ENCODE measurements around the gene CHST8.

Gene CHST8

GRCh38 chr19:33718651-33719254, 97.0 kb downstream of the CHST8 start:
- Mint-ChIP-seq H3K9me3 (peaks cover 3 to 7% of the 10 kb centered on the region in 2 donors), H3K36me3 (ENCODE audit: insufficient read depth) (no peaks in the 10 kb centered on the region), H3K4me3 (no peak overlapping the region), H3K27me3 (peaks cover 42 to 72% of the 10 kb centered on the region in 2 donors), H3K4me1 (ENCODE audit: low read depth in 2 of 2) (no peaks in the 10 kb centered on the region), H3K27ac (no peak overlapping the region)
- ATAC-seq (replicated peaks) (no peak), DNase-seq (no peak)

GRCh38 chr19:33719366-33720154, 97.8 kb downstream of the CHST8 start:
- Mint-ChIP-seq H3K36me3 (ENCODE audit: insufficient read depth) (no peaks in the 10 kb centered on the region), H3K9me3 (peaks cover 3 to 7% of the 10 kb centered on the region in 2 donors), H3K27ac (no peak overlapping the region), H3K4me1 (ENCODE audit: low read depth in 2 of 2) (no peaks in the 10 kb centered on the region), H3K27me3 (peaks cover 42 to 69% of the 10 kb centered on the region in 2 donors), H3K4me3 (no peak overlapping the region)
- DNase-seq: no peak
- no peak for ATAC-seq (replicated peaks)

- no peak for ATAC-seq (replicated peaks)
- H3K27me3 Mint-ChIP-seq: peaks cover 42 to 67% of the 10 kb centered on the region in 2 donors
These were observed 98.4 kb downstream of the CHST8 start for GRCh38 chr19:33720155-33720493.

GRCh38 chr19:33720691-33721682, 99.2 kb downstream of the CHST8 start:
- ATAC-seq (replicated peaks) (no peak), DNase-seq (no peak)
- Mint-ChIP-seq H3K36me3 (ENCODE audit: insufficient read depth) (no peaks in the 10 kb centered on the region), H3K9me3 (peaks cover 0 to 3% of the 10 kb centered on the region in 2 donors), H3K4me3 (no peak overlapping the region), H3K27me3 (peaks cover 40 to 71% of the 10 kb centered on the region in 2 donors), H3K4me1 (ENCODE audit: low read depth in 2 of 2) (no peaks in the 10 kb centered on the region), H3K27ac (no peak overlapping the region)

More at GRCh38 chr19:33720155-33720493, 98.4 kb downstream of the CHST8 start:
- no peak overlapping the region for H3K27ac Mint-ChIP-seq
- no peaks in the 10 kb centered on the region for H3K4me1 Mint-ChIP-seq (ENCODE audit: low read depth in 2 of 2)
- no peak overlapping the region for H3K4me3 Mint-ChIP-seq
- DNase-seq: no peak
- peaks cover under 1 to 3% of the 10 kb centered on the region in 2 donors for H3K9me3 Mint-ChIP-seq
- no peaks in the 10 kb centered on the region for H3K36me3 Mint-ChIP-seq (ENCODE audit: insufficient read depth)

GRCh38 chr19:33721735-33722297, 100.1 kb downstream of the CHST8 start:
- H3K4me3 Mint-ChIP-seq: no peak overlapping the region
- peaks cover 0 to 3% of the 10 kb centered on the region in 2 donors for H3K9me3 Mint-ChIP-seq
- no peak for DNase-seq
- ATAC-seq (replicated peaks): no peak
- no peak overlapping the region for H3K27ac Mint-ChIP-seq
- peaks cover 33 to 71% of the 10 kb centered on the region in 2 donors for H3K27me3 Mint-ChIP-seq
- no peaks in the 10 kb centered on the region for H3K4me1 Mint-ChIP-seq (ENCODE audit: low read depth in 2 of 2)
- no peaks in the 10 kb centered on the region for H3K36me3 Mint-ChIP-seq (ENCODE audit: insufficient read depth)

- no peak overlapping the region for H3K4me3 Mint-ChIP-seq
- peaks cover 0 to 3% of the 10 kb centered on the region in 2 donors for H3K9me3 Mint-ChIP-seq
- peaks cover 33 to 79% of the 10 kb centered on the region in 2 donors for H3K27me3 Mint-ChIP-seq
- H3K4me1 Mint-ChIP-seq (ENCODE audit: low read depth in 2 of 2): no peaks in the 10 kb centered on the region
- no peak for DNase-seq
- no peak for ATAC-seq (replicated peaks)
- H3K36me3 Mint-ChIP-seq (ENCODE audit: insufficient read depth): no peaks in the 10 kb centered on the region
- no peak overlapping the region for H3K27ac Mint-ChIP-seq
These were observed 100.9 kb downstream of the CHST8 start for GRCh38 chr19:33722456-33723239.

GRCh38 chr19:33723512-33723911, 101.8 kb downstream of the CHST8 start:
- Mint-ChIP-seq H3K36me3 (ENCODE audit: insufficient read depth) (no peaks in the 10 kb centered on the region), H3K4me3 (no peak overlapping the region), H3K27me3 (peaks cover 29 to 83% of the 10 kb centered on the region in 2 donors), H3K27ac (no peak overlapping the region), H3K4me1 (ENCODE audit: low read depth in 2 of 2) (no peaks in the 10 kb centered on the region), H3K9me3 (peaks cover 0 to 3% of the 10 kb centered on the region in 2 donors)
- DNase-seq: no peak
- ATAC-seq (replicated peaks): no peak

GRCh38 chr19:33724021-33724720, 102.4 kb downstream of the CHST8 start:
- peaks cover 25 to 83% of the 10 kb centered on the region in 2 donors for H3K27me3 Mint-ChIP-seq
- no peak overlapping the region for H3K27ac Mint-ChIP-seq
- H3K4me1 Mint-ChIP-seq (ENCODE audit: low read depth in 2 of 2): no peaks in the 10 kb centered on the region
- H3K36me3 Mint-ChIP-seq (ENCODE audit: insufficient read depth): no peaks in the 10 kb centered on the region
- H3K4me3 Mint-ChIP-seq: no peak overlapping the region
- no peak for DNase-seq
- peaks cover 0 to 3% of the 10 kb centered on the region in 2 donors for H3K9me3 Mint-ChIP-seq
- ATAC-seq (replicated peaks): no peak

GRCh38 chr19:33724721-33725060, 102.9 kb downstream of the CHST8 start:
- Mint-ChIP-seq H3K9me3 (peaks cover 0 to 3% of the 10 kb centered on the region in 2 donors), H3K36me3 (ENCODE audit: insufficient read depth) (no peaks in the 10 kb centered on the region), H3K4me1 (ENCODE audit: low read depth in 2 of 2) (no peaks in the 10 kb centered on the region), H3K27ac (no peak overlapping the region), H3K27me3 (peaks cover 25 to 83% of the 10 kb centered on the region in 2 donors), H3K4me3 (no peak overlapping the region)
- no peak for DNase-seq
- no peak for ATAC-seq (replicated peaks)

- peaks cover 0 to 3% of the 10 kb centered on the region in 2 donors for H3K9me3 Mint-ChIP-seq
- H3K4me1 Mint-ChIP-seq (ENCODE audit: low read depth in 2 of 2): no peaks in the 10 kb centered on the region
- DNase-seq: no peak
- ATAC-seq (replicated peaks): no peak
- H3K27me3 Mint-ChIP-seq: peaks cover 18 to 83% of the 10 kb centered on the region in 2 donors
- no peak overlapping the region for H3K4me3 Mint-ChIP-seq
- no peaks in the 10 kb centered on the region for H3K36me3 Mint-ChIP-seq (ENCODE audit: insufficient read depth)
- no peak overlapping the region for H3K27ac Mint-ChIP-seq
These were observed 103.8 kb downstream of the CHST8 start for GRCh38 chr19:33725567-33725966.

GRCh38 chr19:33726756-33727155, 105.0 kb downstream of the CHST8 start:
- Mint-ChIP-seq H3K27me3 (peaks cover 12 to 79% of the 10 kb centered on the region in 2 donors), H3K27ac (no peak overlapping the region), H3K9me3 (no peaks in the 10 kb centered on the region), H3K4me1 (ENCODE audit: low read depth in 2 of 2) (no peaks in the 10 kb centered on the region), H3K4me3 (no peak overlapping the region), H3K36me3 (ENCODE audit: insufficient read depth) (no peaks in the 10 kb centered on the region)
- no peak for ATAC-seq (replicated peaks)
- DNase-seq: no peak

GRCh38 chr19:33727331-33727998, 105.7 kb downstream of the CHST8 start:
- ATAC-seq (replicated peaks) (no peak), DNase-seq (no peak)
- Mint-ChIP-seq H3K36me3 (ENCODE audit: insufficient read depth) (no peaks in the 10 kb centered on the region), H3K4me3 (no peak overlapping the region), H3K27ac (no peak overlapping the region), H3K9me3 (no peaks in the 10 kb centered on the region), H3K4me1 (ENCODE audit: low read depth in 2 of 2) (no peaks in the 10 kb centered on the region), H3K27me3 (peaks cover 5 to 72% of the 10 kb centered on the region in 2 donors)
